Adipocyte (in vitro differentiated cells): ENCODE results near the gene VLDLR.

Experiments
- DNase-seq: peaks from one replicate; pipeline ENCODE4 v3.0.0-alpha.2; 2015; ENCODE audit warnings: low read depth
- H3K27me3 ChIP-seq: replicated peaks from 2 replicates; pipeline ENCODE4 v1.7.0; 2013; ENCODE audit warnings: mild to moderate bottlenecking, low read length, moderate library complexity; ENCODE audit not compliant: control insufficient read depth, insufficient read depth
- H3K36me3 ChIP-seq: 2 replicates; pipeline ENCODE4 v1.7.0; 2013; ENCODE audit warnings: low read length, mild to moderate bottlenecking, moderate library complexity; ENCODE audit not compliant: control insufficient read depth, insufficient read depth, severe bottlenecking
- H3K4me1 ChIP-seq: 2 replicates; pipeline ENCODE4 v1.7.0; 2013; ENCODE audit warnings: mild to moderate bottlenecking, low read length, moderate library complexity; ENCODE audit not compliant: control insufficient read depth, insufficient read depth
- H3K4me3 ChIP-seq: 2 replicates; pipeline ENCODE4 v1.7.0; 2013; ENCODE audit warnings: mild to moderate bottlenecking, low read length, moderate library complexity
- H3K9ac ChIP-seq: 2 replicates; pipeline ENCODE4 v1.7.0; 2013; ENCODE audit warnings: mild to moderate bottlenecking, low read length, moderate library complexity
- H3K9me3 ChIP-seq: 2 replicates; pipeline ENCODE4 v1.7.0; 2013; ENCODE audit warnings: mild to moderate bottlenecking, low read length, moderate library complexity; ENCODE audit not compliant: control insufficient read depth

Gene VLDLR

GRCh38 chr9:2602704-2603116 lies 18.9 kb upstream of the VLDLR start:
- no peaks in the 10 kb centered on the region for H3K4me1 ChIP-seq
- DNase-seq = peak; percentile 41
- no peak overlapping the region for H3K9ac ChIP-seq
- no peak overlapping the region for H3K4me3 ChIP-seq
- H3K9me3 ChIP-seq = no peaks in the 10 kb centered on the region
- H3K36me3 ChIP-seq = no peaks in the 10 kb centered on the region
- no peaks in the 10 kb centered on the region for H3K27me3 ChIP-seq

DNA sequence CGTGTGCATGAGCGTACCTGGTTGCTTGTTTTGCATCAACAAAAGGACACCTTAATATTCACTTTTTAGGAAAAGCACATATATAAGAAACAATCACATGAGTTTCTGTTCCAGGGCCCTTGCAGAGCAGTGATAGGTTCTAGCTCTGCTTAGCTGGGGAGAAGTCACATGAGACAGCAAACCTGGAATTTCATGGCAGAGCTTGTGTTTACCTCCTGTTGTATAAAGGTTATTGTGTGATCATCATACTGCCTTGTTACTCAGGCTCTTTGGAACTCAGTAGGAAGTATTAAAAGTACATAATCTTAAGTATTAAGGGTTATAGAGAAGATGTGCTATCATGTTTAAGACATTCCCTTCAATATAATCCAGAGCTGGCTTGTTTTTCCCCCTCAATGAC lies 18.0 kb upstream of the VLDLR start:
- Histone ChIP-seq H3K36me3 (no peaks in the 10 kb centered on the region), H3K4me1 (no peaks in the 10 kb centered on the region), H3K27me3 (no peaks in the 10 kb centered on the region), H3K9me3 (no peaks in the 10 kb centered on the region), H3K9ac (no peak overlapping the region), H3K4me3 (no peak overlapping the region)
- DNase-seq = no peak

DNA sequence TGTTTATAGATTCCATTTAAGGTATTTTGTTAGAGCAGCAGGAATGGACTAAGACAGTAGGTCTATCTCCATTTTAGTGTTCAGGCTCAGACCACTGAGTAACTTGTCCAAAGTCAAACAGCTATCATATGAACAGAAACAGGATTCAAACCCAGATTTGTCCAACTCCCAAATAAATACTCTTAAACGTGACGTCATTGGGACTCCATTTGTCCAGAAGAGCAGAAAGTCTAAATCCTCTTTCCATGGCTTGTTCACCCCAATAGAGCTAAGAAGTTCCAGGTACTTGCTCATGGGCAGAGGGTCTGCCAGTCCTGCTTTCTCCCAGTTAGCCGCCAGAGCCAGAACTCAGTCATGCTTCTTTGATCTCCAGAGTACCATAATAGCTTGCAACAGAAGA lies 16.3 kb upstream of the VLDLR start:
- no peak for DNase-seq
- Histone ChIP-seq H3K9me3 (no peaks in the 10 kb centered on the region), H3K27me3 (no peaks in the 10 kb centered on the region), H3K9ac (no peak overlapping the region), H3K4me3 (no peak overlapping the region), H3K36me3 (no peaks in the 10 kb centered on the region), H3K4me1 (no peaks in the 10 kb centered on the region)

- Histone ChIP-seq H3K9me3 (no peaks in the 10 kb centered on the region), H3K36me3 (no peaks in the 10 kb centered on the region)
- no peak for DNase-seq
Observed at GRCh38 chr9:2608276-2608675, 13.3 kb upstream of the VLDLR start.

GRCh38 chr9:2610985-2611384 lies 10.6 kb upstream of the VLDLR start:
- Histone ChIP-seq H3K4me1 (no peaks in the 10 kb centered on the region), H3K9me3 (no peaks in the 10 kb centered on the region), H3K9ac (no peak overlapping the region), H3K36me3 (no peaks in the 10 kb centered on the region), H3K27me3 (no peaks in the 10 kb centered on the region), H3K4me3 (no peak overlapping the region)
- peak; percentile 43 for DNase-seq

More at GRCh38 chr9:2608276-2608675, 13.3 kb upstream of the VLDLR start:
- Histone ChIP-seq H3K4me1 (no peaks in the 10 kb centered on the region), H3K27me3 (no peaks in the 10 kb centered on the region), H3K4me3 (no peak overlapping the region), H3K9ac (no peak overlapping the region)

GRCh38 chr9:2611961-2612360 lies 9.6 kb upstream of the VLDLR start:
- no peak overlapping the region for H3K9ac ChIP-seq
- no peaks in the 10 kb centered on the region for H3K9me3 ChIP-seq
- no peak for DNase-seq
- no peaks in the 10 kb centered on the region for H3K36me3 ChIP-seq
- no peaks in the 10 kb centered on the region for H3K27me3 ChIP-seq
- H3K4me3 ChIP-seq = no peak overlapping the region
- no peaks in the 10 kb centered on the region for H3K4me1 ChIP-seq

DNA sequence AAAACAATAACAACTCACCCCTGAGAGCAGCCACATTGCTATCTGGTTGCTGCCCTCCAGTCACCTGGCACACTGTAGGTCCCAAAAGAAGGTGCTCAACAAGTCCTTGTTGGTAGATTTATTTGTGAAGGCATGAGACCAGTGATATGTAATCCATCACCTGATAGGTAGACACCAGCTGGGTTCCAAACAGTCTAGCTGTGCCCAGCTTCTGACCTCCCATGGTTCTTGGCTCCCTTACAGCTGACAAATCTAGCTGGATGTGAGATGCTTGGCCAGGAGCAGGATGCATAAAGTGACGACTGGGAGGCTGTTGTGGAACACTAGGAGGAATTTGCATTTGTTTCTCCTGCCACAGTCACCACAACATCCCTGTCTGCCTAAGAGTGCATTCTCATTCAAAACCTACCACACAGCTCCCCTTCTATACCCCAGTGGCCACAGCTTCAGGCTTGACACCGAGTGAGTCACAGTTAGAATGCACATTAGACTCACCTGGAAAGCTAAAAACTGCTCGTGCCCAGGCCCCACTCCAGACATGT lies 7.8 kb upstream of the VLDLR start:
- H3K9ac ChIP-seq = no peak overlapping the region
- H3K4me1 ChIP-seq = no peaks in the 10 kb centered on the region
- H3K36me3 ChIP-seq = no peaks in the 10 kb centered on the region
- H3K9me3 ChIP-seq = no peaks in the 10 kb centered on the region
- no peaks in the 10 kb centered on the region for H3K27me3 ChIP-seq
- no peak for DNase-seq
- H3K4me3 ChIP-seq = no peak overlapping the region

DNA sequence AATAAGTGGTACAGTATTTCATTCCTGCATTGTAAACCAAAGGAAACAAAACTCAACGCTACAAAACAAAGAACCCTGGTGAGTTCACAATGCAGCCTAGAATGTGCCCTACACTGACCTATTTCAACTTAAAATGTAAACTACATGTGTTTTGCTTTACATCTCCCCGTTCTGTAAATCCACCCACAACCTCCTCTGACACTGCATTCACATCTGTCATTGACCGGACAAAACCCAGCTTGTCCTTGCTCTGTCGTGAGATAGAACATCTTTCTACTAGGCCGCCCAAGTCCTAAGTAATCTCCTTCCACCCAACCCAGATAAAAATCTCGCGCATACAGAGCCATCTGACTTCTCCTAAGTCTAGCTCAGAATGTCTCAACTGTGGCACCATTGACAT lies 6.1 kb upstream of the VLDLR start:
- DNase-seq = no peak
- H3K36me3 ChIP-seq = no peaks in the 10 kb centered on the region
- no peak overlapping the region for H3K4me3 ChIP-seq

GRCh38 chr9:2616692-2617377 lies 4.8 kb upstream of the VLDLR start:
- Histone ChIP-seq H3K4me3 (no peak overlapping the region), H3K9me3 (no peaks in the 10 kb centered on the region), H3K9ac (no peak overlapping the region), H3K4me1 (no peaks in the 10 kb centered on the region), H3K36me3 (no peaks in the 10 kb centered on the region), H3K27me3 (no peaks in the 10 kb centered on the region)
- no peak for DNase-seq

More for the DNA sequence above, 6.1 kb upstream of the VLDLR start:
- Histone ChIP-seq H3K27me3 (no peaks in the 10 kb centered on the region), H3K4me1 (no peaks in the 10 kb centered on the region), H3K9me3 (no peaks in the 10 kb centered on the region), H3K9ac (no peak overlapping the region)

GRCh38 chr9:2618289-2618688 lies 3.3 kb upstream of the VLDLR start:
- H3K4me1 ChIP-seq = peaks cover 4% of the 10 kb centered on the region
- no peaks in the 10 kb centered on the region for H3K9me3 ChIP-seq
- H3K27me3 ChIP-seq = no peaks in the 10 kb centered on the region
- H3K36me3 ChIP-seq = no peaks in the 10 kb centered on the region
- DNase-seq = no peak
- H3K4me3 ChIP-seq = no peak overlapping the region
- no peak overlapping the region for H3K9ac ChIP-seq

- Histone ChIP-seq H3K36me3 (no peaks in the 10 kb centered on the region), H3K9me3 (no peaks in the 10 kb centered on the region), H3K27me3 (no peaks in the 10 kb centered on the region), H3K9ac (peak overlapping the region; percentile 71), H3K4me1 (peaks cover 10% of the 10 kb centered on the region), H3K4me3 (peak overlapping the region; percentile 85)
- DNase-seq = peak; percentile 94
Observed at GRCh38 chr9:2620919-2621721, 467 bp upstream of the VLDLR start.
